ENCODE data around the gene AP3D1. TPM values are rescaled to one million over a fixed set of nuclear protein-coding genes. Genes with fewer than 3 reads are reported as not detected.

Gene AP3D1
- total RNA-seq, 1 donor = 121 TPM

DNA sequence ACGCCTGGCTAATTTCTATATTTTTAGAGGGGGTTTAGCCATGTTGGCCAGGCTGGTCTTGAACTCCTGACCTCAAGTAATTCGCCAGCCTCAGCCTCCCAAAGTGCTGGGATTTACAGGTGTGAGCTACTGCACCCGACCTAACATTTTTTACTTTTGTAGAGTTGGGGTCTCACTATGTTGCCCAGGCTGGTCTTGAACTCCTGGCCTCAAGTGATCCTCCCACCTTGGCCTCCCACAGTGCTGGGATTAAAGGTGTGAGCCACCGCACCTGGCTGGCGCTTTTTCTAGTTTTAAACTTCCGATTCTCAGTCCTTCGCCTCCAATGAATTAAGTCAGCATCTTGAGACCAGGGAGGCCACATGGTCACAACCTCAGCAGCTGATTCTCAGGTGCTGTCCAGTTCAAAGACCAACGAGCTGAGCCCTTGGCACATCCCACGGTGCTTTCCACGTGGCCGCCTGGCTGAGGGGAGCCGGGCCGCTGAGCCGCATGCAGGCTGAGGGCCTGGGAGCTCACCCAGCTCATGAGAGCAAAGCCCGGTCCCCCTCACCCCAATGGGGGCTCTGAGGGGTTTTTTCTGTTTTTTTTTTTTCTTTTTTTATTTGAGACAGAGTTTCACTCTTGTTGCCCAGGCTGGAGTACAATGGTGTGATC, 9.1 kb downstream of the AP3D1 start:
- Histone ChIP-seq H4K20me1 (ENCODE audit: insufficient read depth, low read length) (peaks cover 79% of the 10 kb centered on the region), H3K27ac (ENCODE audit: low read depth, low read length) (no peak overlapping the region), H3K79me2 (ENCODE audit: insufficient read depth, low read length) (peaks cover 97% of the 10 kb centered on the region), H3K4me3 (ENCODE audit: insufficient read depth, low read length) (no peak overlapping the region), H3K4me2 (ENCODE audit: insufficient read depth, low read length) (no peak overlapping the region), H2AFZ (ENCODE audit: low read length) (no peak overlapping the region), H3K36me3 (ENCODE audit: insufficient read depth, low read length) (peaks cover 40% of the 10 kb centered on the region), H3K4me1 (ENCODE audit: insufficient read depth, low read length) (no peaks in the 10 kb centered on the region), H3K9me3 (ENCODE audit: low read depth, low read length) (no peaks in the 10 kb centered on the region), H3K27me3 (ENCODE audit: insufficient read depth, low read length) (no peaks in the 10 kb centered on the region)
- DNase-seq (ENCODE audit: insufficient read length, low spot score, missing footprints) = no peak
- TF ChIP-seq, protein P1, sequence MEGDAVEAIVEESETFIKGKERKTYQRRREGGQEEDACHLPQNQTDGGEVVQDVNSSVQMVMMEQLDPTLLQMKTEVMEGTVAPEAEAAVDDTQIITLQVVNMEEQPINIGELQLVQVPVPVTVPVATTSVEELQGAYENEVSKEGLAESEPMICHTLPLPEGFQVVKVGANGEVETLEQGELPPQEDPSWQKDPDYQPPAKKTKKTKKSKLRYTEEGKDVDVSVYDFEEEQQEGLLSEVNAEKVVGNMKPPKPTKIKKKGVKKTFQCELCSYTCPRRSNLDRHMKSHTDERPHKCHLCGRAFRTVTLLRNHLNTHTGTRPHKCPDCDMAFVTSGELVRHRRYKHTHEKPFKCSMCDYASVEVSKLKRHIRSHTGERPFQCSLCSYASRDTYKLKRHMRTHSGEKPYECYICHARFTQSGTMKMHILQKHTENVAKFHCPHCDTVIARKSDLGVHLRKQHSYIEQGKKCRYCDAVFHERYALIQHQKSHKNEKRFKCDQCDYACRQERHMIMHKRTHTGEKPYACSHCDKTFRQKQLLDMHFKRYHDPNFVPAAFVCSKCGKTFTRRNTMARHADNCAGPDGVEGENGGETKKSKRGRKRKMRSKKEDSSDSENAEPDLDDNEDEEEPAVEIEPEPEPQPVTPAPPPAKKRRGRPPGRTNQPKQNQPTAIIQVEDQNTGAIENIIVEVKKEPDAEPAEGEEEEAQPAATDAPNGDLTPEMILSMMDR (IDR thresholded peaks at IDR 0.05; ENCODE audit: extremely low read depth, low read depth, low read length) = no peak

DNA sequence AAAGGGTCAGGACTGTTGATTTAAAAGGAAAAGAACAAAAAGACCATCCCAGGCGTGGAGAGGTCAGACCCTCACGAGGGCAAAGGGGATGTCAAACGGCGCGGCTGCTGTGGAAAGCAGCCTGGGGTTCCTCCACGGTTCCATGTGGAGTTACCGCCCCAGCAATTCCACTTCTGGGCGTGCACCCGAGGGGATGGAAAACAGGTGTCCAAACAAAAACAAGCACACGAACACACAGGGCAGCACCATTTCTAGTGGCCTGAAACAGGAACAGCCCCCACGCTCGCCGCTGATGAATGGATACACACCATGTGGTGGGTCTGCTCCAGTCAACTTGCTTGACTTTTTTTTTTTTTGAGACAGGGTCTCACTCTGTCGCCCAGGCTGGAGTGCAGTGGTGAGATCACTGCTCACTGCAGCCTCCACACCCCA, 11.2 kb downstream of the AP3D1 start:
- H3K27me3 ChIP-seq (ENCODE audit: insufficient read depth, low read length) = no peaks in the 10 kb centered on the region
- no peak overlapping the region for H2AFZ ChIP-seq (ENCODE audit: low read length)
- H3K36me3 ChIP-seq (ENCODE audit: insufficient read depth, low read length) = peaks cover 33% of the 10 kb centered on the region
- H3K4me3 ChIP-seq (ENCODE audit: insufficient read depth, low read length) = no peak overlapping the region
- no peak overlapping the region for H3K27ac ChIP-seq (ENCODE audit: low read depth, low read length)
- TF ChIP-seq, protein P1 (IDR thresholded peaks at IDR 0.05; ENCODE audit: extremely low read depth, low read depth, low read length) = no peak
- H3K9me3 ChIP-seq (ENCODE audit: low read depth, low read length) = no peaks in the 10 kb centered on the region
- H3K4me2 ChIP-seq (ENCODE audit: insufficient read depth, low read length) = no peak overlapping the region
- peaks cover 62% of the 10 kb centered on the region for H4K20me1 ChIP-seq (ENCODE audit: insufficient read depth, low read length)
- no peak for DNase-seq (ENCODE audit: insufficient read length, low spot score, missing footprints)
- H3K4me1 ChIP-seq (ENCODE audit: insufficient read depth, low read length) = no peaks in the 10 kb centered on the region
- peaks cover 96% of the 10 kb centered on the region for H3K79me2 ChIP-seq (ENCODE audit: insufficient read depth, low read length)

DNA sequence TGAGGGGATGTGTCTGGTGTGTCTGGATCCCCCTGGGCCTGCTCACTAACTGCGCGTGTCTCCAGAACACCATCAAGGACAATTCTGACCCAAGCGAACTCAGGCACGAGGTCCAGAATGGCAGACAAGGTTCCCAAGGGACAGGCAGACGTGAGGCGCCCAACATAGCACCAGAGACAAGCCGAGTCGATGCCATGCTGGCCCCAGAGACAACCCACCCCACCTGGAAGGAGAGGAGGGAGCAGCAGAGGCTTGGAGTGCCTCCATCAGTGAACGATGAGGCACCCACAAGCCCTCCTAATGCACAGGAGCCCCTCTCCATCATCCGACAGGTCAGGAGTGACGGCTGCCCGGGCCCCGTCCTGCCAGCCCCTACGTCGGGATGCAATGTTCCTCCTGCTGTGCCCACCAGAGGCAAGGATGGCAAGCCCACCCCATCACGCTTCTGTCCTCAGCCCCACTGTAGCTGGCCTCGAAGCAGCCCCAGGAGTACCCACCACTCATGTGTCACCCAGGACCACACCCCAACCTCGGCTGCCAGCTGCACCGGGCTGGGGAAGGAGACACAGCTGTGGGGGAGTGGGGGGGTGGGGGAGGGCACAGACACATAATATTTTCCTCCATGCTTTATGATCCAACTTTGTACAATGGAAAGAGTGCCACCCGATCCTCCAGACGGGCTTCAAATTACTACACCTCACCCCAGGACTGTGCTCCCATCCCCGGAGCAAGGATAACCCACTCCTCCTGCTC, 11.8 kb downstream of the AP3D1 start:
- H3K79me2 ChIP-seq (ENCODE audit: insufficient read depth, low read length) = peaks cover 90% of the 10 kb centered on the region
- H3K4me3 ChIP-seq (ENCODE audit: insufficient read depth, low read length) = no peak overlapping the region
- H2AFZ ChIP-seq (ENCODE audit: low read length) = no peak overlapping the region
- no peaks in the 10 kb centered on the region for H3K9me3 ChIP-seq (ENCODE audit: low read depth, low read length)
- peak; percentile 58 for DNase-seq (ENCODE audit: insufficient read length, low spot score, missing footprints)
- no peaks in the 10 kb centered on the region for H3K27me3 ChIP-seq (ENCODE audit: insufficient read depth, low read length)
- H3K4me1 ChIP-seq (ENCODE audit: insufficient read depth, low read length) = no peaks in the 10 kb centered on the region
- H3K4me2 ChIP-seq (ENCODE audit: insufficient read depth, low read length) = no peak overlapping the region
- TF ChIP-seq, protein P1 (IDR thresholded peaks at IDR 0.05; ENCODE audit: extremely low read depth, low read depth, low read length) = no peak
- H3K36me3 ChIP-seq (ENCODE audit: insufficient read depth, low read length) = peaks cover 30% of the 10 kb centered on the region
- H4K20me1 ChIP-seq (ENCODE audit: insufficient read depth, low read length) = peaks cover 58% of the 10 kb centered on the region
- no peak overlapping the region for H3K27ac ChIP-seq (ENCODE audit: low read depth, low read length)

DNA sequence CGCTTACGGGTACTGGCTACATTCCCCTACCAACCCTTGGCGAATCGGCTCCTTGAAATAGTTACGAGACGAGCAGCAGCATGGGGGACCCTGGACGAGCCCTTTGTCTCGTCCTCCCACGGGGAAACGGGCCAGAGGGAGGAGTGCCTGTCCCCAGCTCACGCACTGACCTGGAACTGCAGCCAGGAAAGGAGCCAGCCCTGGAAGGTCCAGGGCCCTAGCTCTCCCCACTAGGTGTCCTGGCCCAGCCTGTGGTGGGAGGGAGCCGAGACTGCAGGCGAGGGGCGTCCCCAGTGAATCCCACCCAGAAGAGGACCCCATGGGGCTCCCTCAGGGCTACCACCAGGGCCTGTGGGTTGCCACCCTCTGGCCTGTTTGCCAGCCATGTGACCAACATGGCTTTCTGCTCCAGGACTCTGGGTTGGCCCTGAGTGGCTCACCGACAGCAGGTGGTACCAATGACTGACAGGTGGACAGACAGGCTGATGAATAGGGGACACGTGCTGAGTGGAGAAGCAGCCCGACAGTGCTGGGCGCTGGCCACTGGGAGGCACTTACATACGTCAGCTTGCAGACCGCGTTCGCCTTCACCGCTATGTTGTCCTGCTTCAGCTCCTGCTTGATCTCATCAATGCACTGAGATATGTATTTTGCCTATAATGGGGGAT, 13.2 kb downstream of the AP3D1 start:
- DNase-seq (ENCODE audit: insufficient read length, low spot score, missing footprints) = peak; percentile 49
- Histone ChIP-seq H3K27ac (ENCODE audit: low read depth, low read length) (no peak overlapping the region), H4K20me1 (ENCODE audit: insufficient read depth, low read length) (peaks cover 48% of the 10 kb centered on the region), H3K36me3 (ENCODE audit: insufficient read depth, low read length) (peaks cover 28% of the 10 kb centered on the region), H3K4me2 (ENCODE audit: insufficient read depth, low read length) (no peak overlapping the region), H3K79me2 (ENCODE audit: insufficient read depth, low read length) (peaks cover 81% of the 10 kb centered on the region), H2AFZ (ENCODE audit: low read length) (no peak overlapping the region), H3K4me1 (ENCODE audit: insufficient read depth, low read length) (no peaks in the 10 kb centered on the region), H3K9me3 (ENCODE audit: low read depth, low read length) (no peaks in the 10 kb centered on the region), H3K4me3 (ENCODE audit: insufficient read depth, low read length) (no peak overlapping the region), H3K27me3 (ENCODE audit: insufficient read depth, low read length) (no peaks in the 10 kb centered on the region)
- TF ChIP-seq, protein P1 (IDR thresholded peaks at IDR 0.05; ENCODE audit: extremely low read depth, low read depth, low read length) = no peak
